Fibroblast of the aortic adventitia (primary cell): ENCODE results near the gene SIGLEC8. TPM values are rescaled to one million over a fixed set of nuclear protein-coding genes. Genes with fewer than 3 reads are reported as not detected.

Experiments
- DNase-seq: peaks from one replicate; pipeline ENCODE4 v3.0.0-alpha.2; 2010; ENCODE audit warnings: low read depth
- H3K4me3 ChIP-seq: 2 replicates; pipeline ENCODE4 v1.5.1; 2011; ENCODE audit warnings: low read depth, mild to moderate bottlenecking, control low read depth, low read length, moderate library complexity
- CTCF ChIP-seq: IDR thresholded peaks from 2 replicates; pipeline ENCODE4 v1.5.1; 2011; ENCODE audit warnings: mild to moderate bottlenecking, low read length, control low read depth, inconsistent platforms; ENCODE audit not compliant: insufficient read depth
- small RNA-seq: library from RNA; depleted of rRNA; stranded (forward); fragments of <200 nt; gene quantifications from one replicate; pipeline ENCODE3, GENCODE V24; 2012
- total RNA-seq: library from RNA; depleted of rRNA; stranded (reverse); fragments of >200 nt; gene quantifications from 2 replicates; pipeline ENCODE4 v1.2.3, GENCODE V29; 2012; ENCODE audit warnings: low replicate concordance

SIGLEC8 gene
- total RNA-seq, 1 donor, result not detected

GRCh38 chr19:51402117-51402516 lies 56.1 kb downstream of the SIGLEC8 start:
- no peak overlapping the region for H3K4me3 ChIP-seq
- TF ChIP-seq CTCF, result no peak
- no peak for DNase-seq

Small RNA genes within 50 kb of the gene (small RNA-seq; reads per million reads assigned to genes)
- gene AC020914.3 (not detected), gene AC020914.5 (not detected)

Other genes with a start within 250 kb of the SIGLEC8 start
- gene CD33, start 233.4 kb downstream of the SIGLEC8 start, total RNA-seq, result not detected in 2 replicates
- not detected in 2 replicates for gene SIGLECL1, start 207.4 kb downstream of the SIGLEC8 start, total RNA-seq
- gene IGLON5, start 146.8 kb downstream of the SIGLEC8 start, total RNA-seq, result not detected in 2 replicates
- 0.27 TPM in 1 of 2 replicates, not detected in the other for gene VSIG10L, start 116.3 kb downstream of the SIGLEC8 start, total RNA-seq
- gene ETFB, start 92.1 kb downstream of the SIGLEC8 start, total RNA-seq, result 66.8 and 104 TPM in 2 replicates
- gene CLDND2, start 89.5 kb downstream of the SIGLEC8 start, total RNA-seq, result 0.36 TPM in 1 of 2 replicates, not detected in the other
- gene NKG7, start 85.8 kb downstream of the SIGLEC8 start, total RNA-seq, result not detected in 2 replicates
- not detected in 2 replicates for gene LIM2, start 70.5 kb downstream of the SIGLEC8 start, total RNA-seq
- not detected in 2 replicates for gene C19orf84, start 67.9 kb downstream of the SIGLEC8 start, total RNA-seq
- gene SIGLEC10, start 40.8 kb downstream of the SIGLEC8 start, total RNA-seq, result not detected in 2 replicates
- not detected in 2 replicates for gene CEACAM18, start 20.1 kb upstream of the SIGLEC8 start, total RNA-seq
- not detected in 2 replicates for gene SIGLEC12, start 43.3 kb upstream of the SIGLEC8 start, total RNA-seq
- not detected in 2 replicates for gene SIGLEC6, start 73.2 kb upstream of the SIGLEC8 start, total RNA-seq
- gene ZNF175, start 112.8 kb upstream of the SIGLEC8 start, total RNA-seq, result 7.9 and 12.9 TPM in 2 replicates
- gene SIGLEC5, start 171.9 kb upstream of the SIGLEC8 start, total RNA-seq, result not detected in 2 replicates
- gene SIGLEC14, start 188.4 kb upstream of the SIGLEC8 start, total RNA-seq, result not detected in 2 replicates
- 5.3 and 8.5 TPM in 2 replicates for gene SPACA6, start 234.9 kb upstream of the SIGLEC8 start, total RNA-seq